Neuronal stem cell (in vitro differentiated cells): Measurements from ENCODE around the gene TMEM175. TPM values are rescaled to one million over a fixed set of nuclear protein-coding genes. Genes with fewer than 3 reads are reported as not detected.

Source experiments
- DNase-seq: peaks from one replicate; pipeline ENCODE4 v3.0.0-alpha.2; 2013; ENCODE audit warnings: low spot score
- H2AFZ ChIP-seq: one replicate; pipeline ENCODE4 v1.6.1; 2013; ENCODE audit warnings: mild to moderate bottlenecking, low read length, inconsistent platforms
- H2AK5ac ChIP-seq: 2 replicates; pipeline ENCODE4 v1.6.1; 2013; ENCODE audit warnings: low read depth, mild to moderate bottlenecking, inconsistent platforms, low read length, moderate library complexity, mixed read lengths
- H2BK120ac ChIP-seq: 2 replicates; pipeline ENCODE4 v1.6.1; 2013; ENCODE audit warnings: low read depth, mild to moderate bottlenecking, inconsistent platforms, low read length, moderate library complexity, mixed read lengths
- H2BK12ac ChIP-seq: one replicate; pipeline ENCODE4 v1.6.1; 2013; ENCODE audit warnings: low read length, inconsistent platforms
- H2BK15ac ChIP-seq: 2 replicates; pipeline ENCODE4 v1.6.1; 2013; ENCODE audit warnings: mild to moderate bottlenecking, low read length, inconsistent platforms, mixed read lengths
- H2BK5ac ChIP-seq: one replicate; pipeline ENCODE4 v1.6.1; 2013; ENCODE audit warnings: inconsistent platforms, mild to moderate bottlenecking, low read length, moderate library complexity
- H3K14ac ChIP-seq: one replicate; pipeline ENCODE4 v1.6.1; 2013; ENCODE audit warnings: low read length, inconsistent platforms
- H3K18ac ChIP-seq: 2 replicates; pipeline ENCODE4 v1.6.1; 2013; ENCODE audit warnings: low read length, inconsistent platforms
- H3K23ac ChIP-seq: 2 replicates; pipeline ENCODE4 v1.6.1; 2013; ENCODE audit warnings: low read depth, mild to moderate bottlenecking, mixed read lengths, low read length, inconsistent platforms; ENCODE audit not compliant: poor library complexity
- H3K27ac ChIP-seq: replicated peaks from 3 replicates; pipeline ENCODE4 v1.5.1; 2013; ENCODE audit warnings: low read length, inconsistent platforms
- H3K27me3 ChIP-seq, 3 experiments: 2 replicates each; pipeline ENCODE4 v1.6.1; 2013; ENCODE audit warnings: low read length in 3 of 3, mild to moderate bottlenecking in 2 of 3, inconsistent platforms in 1 of 3, low read depth in 1 of 3, mixed read lengths in 1 of 3, moderate library complexity in 1 of 3; ENCODE audit not compliant: control insufficient read depth in 3 of 3, insufficient read depth in 3 of 3
- H3K36me3 ChIP-seq, 2 donors: replicated peaks in 1 of 2; 2 replicates each; pipeline ENCODE4 v1.6.1; 2013; ENCODE audit warnings: low read length in 2 of 2; ENCODE audit not compliant: control insufficient read depth in 2 of 2, insufficient read depth in 2 of 2
- H3K4ac ChIP-seq: 2 replicates; pipeline ENCODE4 v1.6.1; 2013; ENCODE audit warnings: inconsistent platforms, mild to moderate bottlenecking, low read length, moderate library complexity
- H3K4me1 ChIP-seq, 2 donors: 1 replicate in 1 of 2; 2 replicates in 1 of 2; pipeline ENCODE4 v1.6.1; 2013; ENCODE audit warnings: low read length in 2 of 2, low read depth in 1 of 2; ENCODE audit not compliant: control insufficient read depth in 2 of 2, insufficient read depth in 1 of 2
- H3K4me2 ChIP-seq: one replicate; pipeline ENCODE4 v1.6.1; 2013; ENCODE audit warnings: mild to moderate bottlenecking, low read length, inconsistent platforms; ENCODE audit not compliant: insufficient read depth, poor library complexity, severe bottlenecking
- H3K4me3 ChIP-seq, 2 donors: 2 replicates each; pipeline ENCODE4 v1.5.1; 2013; ENCODE audit warnings: low read length in 2 of 2, mild to moderate bottlenecking in 2 of 2, inconsistent platforms in 1 of 2, moderate library complexity in 1 of 2
- H3K79me1 ChIP-seq: one replicate; pipeline ENCODE4 v1.6.1; 2013; ENCODE audit warnings: low read depth, mild to moderate bottlenecking, inconsistent platforms, low read length, moderate library complexity
- H3K9ac ChIP-seq: one replicate; pipeline ENCODE4 v1.6.1; 2013; ENCODE audit warnings: mild to moderate bottlenecking, low read depth, low read length, inconsistent platforms; ENCODE audit not compliant: poor library complexity
- H3K9me3 ChIP-seq, 2 donors: replicated peaks in 1 of 2; 2 replicates each; pipeline versions ENCODE3 to v1.6.1; 2013; ENCODE audit warnings: low read length in 2 of 2, mild to moderate bottlenecking in 2 of 2, inconsistent platforms in 1 of 2, low read depth in 1 of 2, mixed read lengths in 1 of 2, moderate library complexity in 1 of 2; ENCODE audit not compliant: control insufficient read depth in 2 of 2, insufficient read depth in 1 of 2
- H4K8ac ChIP-seq: one replicate; pipeline ENCODE4 v1.6.1; 2013; ENCODE audit warnings: low read depth, mild to moderate bottlenecking, inconsistent platforms, low read length, moderate library complexity
- H4K91ac ChIP-seq: one replicate; pipeline ENCODE4 v1.6.1; 2013; ENCODE audit warnings: low read length, low read depth, mild to moderate bottlenecking, inconsistent platforms; ENCODE audit not compliant: poor library complexity
- WGBS, 2 donors: extraction: QIAGEN DNeasy Blood & Tissue Kit; methylation state at CpG; one replicate each; pipeline ENCODE4 v1.1.7; 2013; ENCODE audit warnings: missing lambda C conversion rate in 2 of 2, mixed read lengths in 1 of 2; ENCODE audit not compliant: insufficient read length in 2 of 2, insufficient replicate concordance in 1 of 2; ENCODE audit errors: extremely low coverage in 2 of 2; 5-methylcytosine and 5-hydroxymethylcytosine counted together
- polyA plus RNA-seq, 2 experiments: library from polyadenylated mRNA; stranded (reverse); fragments of 200-250 nt; gene quantifications; one replicate each; pipeline ENCODE4 v1.2.3, GENCODE V29; 2013

Gene TMEM175
- polyA plus RNA-seq (2013, experiment 1 of 2): 8.0 TPM
- 7.7 TPM for polyA plus RNA-seq (2013, experiment 2 of 2)

- Histone ChIP-seq H4K8ac (no peak within 1 kb of the TSS), H3K9me3 (peaks cover 0 to 2% of the 10 kb centered on the region in 2 donors), H3K4me3 (peak within 1 kb of the TSS; percentile 95 to 98), H2BK120ac (peak within 1 kb of the TSS; percentile 93), H4K91ac (no peak within 1 kb of the TSS), H3K27me3 (no peaks in the 10 kb centered on the region), H2BK15ac (peak within 1 kb of the TSS; percentile 98), H3K4ac (no peak within 1 kb of the TSS), H3K23ac (peak within 1 kb of the TSS; percentile 99), H3K4me1 (peaks cover 8 to 10% of the 10 kb centered on the region in 2 donors), H3K4me2 (peak within 1 kb of the TSS; percentile 87), H2BK12ac (peak within 1 kb of the TSS; percentile 96), H2AK5ac (peak within 1 kb of the TSS; percentile 99), H2AFZ (peak within 1 kb of the TSS; percentile 98), H3K36me3 (no peaks in the 10 kb centered on the region), H3K18ac (peak within 1 kb of the TSS; percentile 98), H3K9ac (peak within 1 kb of the TSS; percentile 98), H2BK5ac (peak within 1 kb of the TSS; percentile 72), H3K14ac (peak within 1 kb of the TSS; percentile 99), H3K79me1 (peaks cover 20% of the 10 kb centered on the region), H3K27ac (no peak within 1 kb of the TSS)
- no CpG with 5 or more reads among the region's 99 CpGs for WGBS, 2 donors
- DNase-seq: peak; percentile 96
Observed at GRCh38 chr4:931960-932712, at the start of gene TMEM175, which contains the start of gene GAK. Gene TMEM175, plus strand, starts transcription at chr4:932460. Its CDS starts 15,280 bp downstream, at chr4:947740. Gene GAK, minus strand, starts transcription at chr4:932316. Its CDS starts 129 bp downstream, at chr4:932187.

DNA sequence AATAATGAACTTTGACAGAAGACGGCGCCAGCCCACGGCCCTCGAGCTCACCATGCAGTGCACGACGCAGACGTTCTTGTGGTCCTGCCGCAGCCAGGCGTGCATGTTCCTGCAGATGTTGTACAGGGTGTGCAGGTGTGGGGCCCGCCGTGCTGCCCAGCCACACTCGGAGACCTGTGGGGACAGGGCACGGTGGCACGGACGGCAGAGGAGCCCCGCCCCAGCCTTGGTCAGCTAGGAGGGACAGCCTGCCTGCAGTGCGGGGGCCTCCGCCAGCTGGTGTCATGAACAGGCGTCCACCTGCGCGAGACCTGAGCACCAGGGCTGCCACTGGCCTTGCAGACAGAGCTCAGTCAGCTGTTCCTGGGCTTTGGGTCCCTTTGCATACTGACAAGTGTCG, 49.6 kb upstream of the TMEM175 start:
- Histone ChIP-seq H3K27ac (no peak overlapping the region), H3K79me1 (peaks cover 9% of the 10 kb centered on the region), H3K9ac (peak overlapping the region; percentile 21), H3K18ac (peak overlapping the region; percentile 57), H2BK12ac (no peak overlapping the region), H4K8ac (no peak overlapping the region), H2AK5ac (no peak overlapping the region), H3K4me2 (no peak overlapping the region), H2BK120ac (no peak overlapping the region), H3K27me3 (peaks cover 0 to under 1% (median 0%) of the 10 kb centered on the region in 3 experiments), H3K4me1 (peaks cover 0 to 2% of the 10 kb centered on the region in 2 donors), H3K14ac (peak overlapping the region; percentile 38), H2BK5ac (no peak overlapping the region), H3K23ac (peak overlapping the region; percentile 62), H2BK15ac (no peak overlapping the region), H3K4ac (no peak overlapping the region), H3K9me3 (peaks cover 0 to 8% of the 10 kb centered on the region in 2 donors), H2AFZ (no peak overlapping the region), H3K4me3 (no peak overlapping the region), H4K91ac (no peak overlapping the region), H3K36me3 (peaks cover 36 to 93% of the 10 kb centered on the region in 2 donors)
- WGBS, 2 donors: no CpG with 5 or more reads among the region's 22 CpGs
- DNase-seq: no peak

DNA sequence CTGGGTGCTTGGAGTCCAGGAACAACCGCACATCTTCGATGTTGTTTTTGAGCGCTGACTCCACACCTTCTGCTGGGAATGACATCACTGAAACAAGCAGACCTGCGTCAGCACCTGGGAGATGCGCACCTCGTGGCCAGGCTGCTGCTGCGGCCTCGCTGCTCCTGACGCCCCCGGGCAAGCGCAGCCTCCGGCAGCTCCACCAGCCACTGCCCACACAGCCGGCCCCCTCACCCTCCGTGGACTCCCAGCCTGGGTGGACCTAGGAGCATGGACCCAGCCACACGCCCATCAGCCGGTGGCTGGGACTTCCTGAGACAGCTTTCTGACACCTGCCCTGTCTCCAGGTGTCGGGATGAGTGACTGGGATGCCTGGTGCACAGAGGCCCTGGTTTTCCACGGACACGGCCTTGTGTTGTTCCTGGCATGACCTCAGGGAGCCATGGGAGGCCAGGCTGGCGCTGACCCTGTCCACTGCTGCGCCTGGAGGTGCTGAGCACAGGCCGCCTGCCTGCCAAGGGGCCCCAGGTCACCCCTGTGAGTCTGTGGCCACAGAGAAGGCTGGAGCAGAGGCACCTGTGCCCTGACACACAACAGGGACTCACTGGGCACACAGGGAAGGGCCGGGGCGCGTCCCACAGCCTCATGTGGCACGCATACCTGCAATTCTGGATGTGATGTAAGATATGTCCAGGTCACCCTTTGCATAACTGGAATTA, 48.7 kb upstream of the TMEM175 start:
- Histone ChIP-seq H3K27me3 (peaks cover 0 to 2% (median 0%) of the 10 kb centered on the region in 3 experiments), H3K79me1 (peaks cover 9% of the 10 kb centered on the region), H4K8ac (no peak overlapping the region), H3K4me1 (peaks cover 0 to 2% of the 10 kb centered on the region in 2 donors), H3K9ac (no peak overlapping the region), H2BK12ac (no peak overlapping the region), H3K9me3 (peaks cover 0 to 10% of the 10 kb centered on the region in 2 donors), H3K27ac (no peak overlapping the region), H4K91ac (no peak overlapping the region), H2BK15ac (no peak overlapping the region), H3K14ac (no peak overlapping the region), H3K4ac (no peak overlapping the region), H3K4me2 (peak overlapping the region; percentile 4), H2AK5ac (no peak overlapping the region), H2AFZ (no peak overlapping the region), H3K18ac (no peak overlapping the region), H3K23ac (no peak overlapping the region), H3K4me3 (no peak overlapping the region), H2BK5ac (peak overlapping the region; percentile 48), H3K36me3 (peaks cover 37 to 94% of the 10 kb centered on the region in 2 donors), H2BK120ac (no peak overlapping the region)
- DNase-seq: no peak
- no CpG with 5 or more reads among the region's 26 CpGs for WGBS, 2 donors

DNA sequence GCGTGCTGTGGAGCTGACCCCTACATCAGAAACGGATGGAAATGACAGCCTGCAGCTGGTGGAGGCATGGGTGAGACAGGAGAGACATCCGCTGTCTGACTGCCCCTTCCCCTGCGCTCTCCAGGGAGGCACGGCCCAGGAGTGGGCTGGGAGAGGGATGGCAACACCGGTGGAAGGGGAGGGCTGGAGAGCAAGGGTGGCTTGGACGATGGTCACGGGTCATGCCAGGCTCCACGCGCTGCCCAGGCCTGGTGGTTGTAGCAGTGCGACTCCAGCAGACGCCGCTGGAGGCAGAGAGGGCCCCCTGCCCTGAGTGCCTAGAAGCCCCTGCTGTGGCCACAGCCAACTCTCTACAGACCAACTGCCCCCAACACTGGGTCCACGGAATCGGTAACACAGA, 48.0 kb upstream of the TMEM175 start:
- Histone ChIP-seq H3K79me1 (peaks cover 9% of the 10 kb centered on the region), H3K4ac (no peak overlapping the region), H4K8ac (no peak overlapping the region), H3K4me1 (peaks cover 0 to 2% of the 10 kb centered on the region in 2 donors), H2AK5ac (no peak overlapping the region), H3K27ac (no peak overlapping the region), H3K23ac (peak overlapping the region; percentile 95), H3K4me2 (no peak overlapping the region), H2BK120ac (no peak overlapping the region), H3K27me3 (peaks cover 0 to 2% (median 0%) of the 10 kb centered on the region in 3 experiments), H2BK5ac (no peak overlapping the region), H3K14ac (no peak overlapping the region), H2BK12ac (no peak overlapping the region), H3K18ac (no peak overlapping the region), H4K91ac (no peak overlapping the region), H3K9ac (no peak overlapping the region), H3K36me3 (peaks cover 31 to 94% of the 10 kb centered on the region in 2 donors), H2BK15ac (no peak overlapping the region), H2AFZ (no peak overlapping the region), H3K9me3 (peaks cover 0 to 10% of the 10 kb centered on the region in 2 donors), H3K4me3 (peak overlapping the region in 1 of 2 donors; percentile 30)
- no CpG with 5 or more reads among the region's 15 CpGs for WGBS, 2 donors
- no peak for DNase-seq
